Osteocyte (in vitro differentiated cells): ENCODE measurements around the gene DGKG. TPM values are rescaled to one million over a fixed set of nuclear protein-coding genes. Genes with fewer than 3 reads are reported as not detected.
A peak's percentile ranks its signal among the peaks of the same experiment; 100 is the strongest.

ENCODE experiments used
- DNase-seq: peaks from one replicate; pipeline ENCODE4 v3.0.0; 2021; ENCODE audit warnings: mixed read lengths; ENCODE audit not compliant: unreplicated experiment; ENCODE audit errors: extremely low spot score
- H3K27ac Mint-ChIP-seq: one replicate; pipeline ENCODE4 v1.8.0; 2021; ENCODE audit warnings: mild to moderate bottlenecking, mixed read lengths; ENCODE audit not compliant: unreplicated experiment
- H3K27me3 Mint-ChIP-seq: one replicate; pipeline ENCODE4 v1.8.0; 2021; ENCODE audit warnings: mixed read lengths; ENCODE audit not compliant: unreplicated experiment
- H3K36me3 Mint-ChIP-seq: one replicate; pipeline ENCODE4 v1.8.0; 2021; ENCODE audit warnings: mixed read lengths; ENCODE audit not compliant: unreplicated experiment
- H3K4me1 Mint-ChIP-seq: one replicate; pipeline ENCODE4 v1.8.0; 2021; ENCODE audit warnings: mixed read lengths; ENCODE audit not compliant: unreplicated experiment
- H3K4me3 Mint-ChIP-seq: one replicate; pipeline ENCODE4 v1.8.0; 2021; ENCODE audit warnings: mild to moderate bottlenecking, moderate library complexity, mixed read lengths; ENCODE audit not compliant: unreplicated experiment
- H3K9me3 Mint-ChIP-seq: one replicate; pipeline ENCODE4 v1.8.0; 2021; ENCODE audit warnings: mixed read lengths; ENCODE audit not compliant: unreplicated experiment
- total RNA-seq: library from RNA; stranded (reverse); gene quantifications from 2 replicates; pipeline ENCODE4 v1.2.1, GENCODE V29; 2021
- TF ChIP-seq, protein P1 (sequence below): fragments of 200-600 bp; sonication (generic); IDR thresholded peaks from 2 replicates; pipeline ENCODE4 v1.5.0; 2021; ENCODE audit warnings: antibody characterized with exemption, mild to moderate bottlenecking, moderate library complexity

Gene DGKG
- total RNA-seq, 1 donor from 2014 or later: not detected

GRCh38 chr3:186099178-186099577, 262.9 kb downstream of the DGKG start:
- peak overlapping the region; percentile 50 for H3K4me3 Mint-ChIP-seq
- peaks cover 21% of the 10 kb centered on the region for H3K36me3 Mint-ChIP-seq
- peak overlapping the region; percentile 87 for H3K27ac Mint-ChIP-seq
- H3K4me1 Mint-ChIP-seq: peaks cover 61% of the 10 kb centered on the region
- H3K27me3 Mint-ChIP-seq: no peaks in the 10 kb centered on the region
- TF ChIP-seq, protein P1, sequence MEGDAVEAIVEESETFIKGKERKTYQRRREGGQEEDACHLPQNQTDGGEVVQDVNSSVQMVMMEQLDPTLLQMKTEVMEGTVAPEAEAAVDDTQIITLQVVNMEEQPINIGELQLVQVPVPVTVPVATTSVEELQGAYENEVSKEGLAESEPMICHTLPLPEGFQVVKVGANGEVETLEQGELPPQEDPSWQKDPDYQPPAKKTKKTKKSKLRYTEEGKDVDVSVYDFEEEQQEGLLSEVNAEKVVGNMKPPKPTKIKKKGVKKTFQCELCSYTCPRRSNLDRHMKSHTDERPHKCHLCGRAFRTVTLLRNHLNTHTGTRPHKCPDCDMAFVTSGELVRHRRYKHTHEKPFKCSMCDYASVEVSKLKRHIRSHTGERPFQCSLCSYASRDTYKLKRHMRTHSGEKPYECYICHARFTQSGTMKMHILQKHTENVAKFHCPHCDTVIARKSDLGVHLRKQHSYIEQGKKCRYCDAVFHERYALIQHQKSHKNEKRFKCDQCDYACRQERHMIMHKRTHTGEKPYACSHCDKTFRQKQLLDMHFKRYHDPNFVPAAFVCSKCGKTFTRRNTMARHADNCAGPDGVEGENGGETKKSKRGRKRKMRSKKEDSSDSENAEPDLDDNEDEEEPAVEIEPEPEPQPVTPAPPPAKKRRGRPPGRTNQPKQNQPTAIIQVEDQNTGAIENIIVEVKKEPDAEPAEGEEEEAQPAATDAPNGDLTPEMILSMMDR: no peak
- peak; percentile 89 for DNase-seq
- no peaks in the 10 kb centered on the region for H3K9me3 Mint-ChIP-seq

DNA sequence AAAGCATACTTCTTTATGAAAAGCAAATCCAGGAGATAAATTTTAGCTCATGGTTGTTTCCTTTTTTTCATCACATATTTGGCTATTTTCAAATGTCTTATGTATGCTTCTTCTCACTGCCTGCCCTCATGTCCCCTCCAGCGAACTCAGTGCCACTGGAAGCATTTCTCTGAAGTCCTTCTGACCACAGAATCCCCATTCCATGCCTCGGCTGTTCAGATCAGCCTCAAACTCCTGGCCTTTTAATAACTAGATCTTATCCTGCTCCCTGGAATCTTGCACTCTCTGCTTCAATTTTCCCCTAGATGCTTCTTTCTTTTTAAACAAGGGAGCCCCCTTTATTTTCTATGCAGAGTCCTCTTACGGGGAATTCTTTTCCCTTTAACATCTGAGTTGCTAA, 263.3 kb downstream of the DGKG start:
- peaks cover 56% of the 10 kb centered on the region for H3K4me1 Mint-ChIP-seq
- TF ChIP-seq, protein P1: no peak
- H3K9me3 Mint-ChIP-seq: no peaks in the 10 kb centered on the region
- peaks cover 26% of the 10 kb centered on the region for H3K36me3 Mint-ChIP-seq
- DNase-seq: no peak
- peak overlapping the region; percentile 61 for H3K4me3 Mint-ChIP-seq
- H3K27ac Mint-ChIP-seq: peak overlapping the region; percentile 87
- no peaks in the 10 kb centered on the region for H3K27me3 Mint-ChIP-seq

DNA sequence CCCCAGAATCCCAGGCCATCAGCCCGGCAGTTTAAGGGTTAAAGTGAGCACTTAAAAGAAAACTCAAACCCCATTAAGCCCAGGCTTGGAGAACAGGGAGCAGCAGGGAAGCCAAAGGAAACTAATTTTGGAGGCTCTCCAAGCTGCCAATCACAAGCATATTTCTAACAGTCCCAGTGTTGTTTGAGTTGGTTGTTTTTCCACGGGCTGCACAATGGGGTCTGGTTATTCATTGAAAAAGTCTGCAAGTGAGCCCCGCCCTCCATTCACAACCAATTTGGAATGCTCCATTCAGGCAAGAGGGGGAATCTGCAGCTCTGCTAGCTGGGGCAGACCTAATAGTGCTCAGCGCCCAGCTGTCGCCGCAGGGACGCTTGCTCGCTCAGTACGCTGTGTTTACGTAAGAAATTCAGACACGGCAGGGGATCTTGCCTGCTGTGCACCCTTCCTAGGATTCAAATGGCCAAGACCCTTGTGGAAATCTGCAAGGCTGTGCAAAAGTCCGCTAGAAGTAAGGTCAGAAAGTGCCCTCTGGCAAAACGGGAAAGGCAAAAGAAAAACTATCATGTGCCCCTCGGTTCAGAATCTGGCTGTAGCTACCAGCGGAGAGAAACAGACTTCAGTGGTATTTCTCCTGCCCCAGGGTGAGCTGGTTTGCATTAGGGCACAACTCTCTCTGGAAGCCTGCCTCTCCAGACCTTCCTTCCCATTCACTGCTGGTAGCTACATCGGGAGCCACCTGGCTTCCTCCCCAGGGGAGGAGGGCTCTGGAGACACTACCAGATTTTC, 264.2 kb downstream of the DGKG start:
- Mint-ChIP-seq H3K27ac (peak overlapping the region; percentile 87), H3K9me3 (no peaks in the 10 kb centered on the region), H3K27me3 (no peaks in the 10 kb centered on the region), H3K4me1 (peaks cover 51% of the 10 kb centered on the region), H3K4me3 (peak overlapping the region; percentile 61), H3K36me3 (peaks cover 27% of the 10 kb centered on the region)
- TF ChIP-seq, protein P1: no peak
- DNase-seq: peak; percentile 95

DNA sequence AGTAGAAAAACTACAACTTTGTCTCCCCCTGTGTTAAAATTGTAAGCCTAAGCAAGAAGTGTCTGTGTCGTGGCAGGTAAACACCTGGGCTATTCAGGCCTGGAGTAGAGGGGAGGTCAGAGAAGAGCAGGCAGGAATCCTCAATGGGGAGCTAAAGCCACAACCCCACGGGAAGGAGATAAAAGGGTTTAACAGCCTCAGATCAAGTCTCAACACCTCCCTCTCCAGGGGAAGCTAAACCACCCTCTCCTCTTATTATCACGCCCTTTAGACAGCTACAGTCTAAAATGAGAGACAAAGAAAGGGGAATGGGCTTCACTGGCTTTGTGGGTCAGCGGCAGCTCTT, 264.7 kb downstream of the DGKG start:
- H3K36me3 Mint-ChIP-seq: peaks cover 25% of the 10 kb centered on the region
- H3K4me1 Mint-ChIP-seq: peaks cover 47% of the 10 kb centered on the region
- no peaks in the 10 kb centered on the region for H3K9me3 Mint-ChIP-seq
- TF ChIP-seq, protein P1: no peak
- no peak for DNase-seq
- H3K27ac Mint-ChIP-seq: peak overlapping the region; percentile 71
- peak overlapping the region; percentile 28 for H3K4me3 Mint-ChIP-seq
- H3K27me3 Mint-ChIP-seq: no peaks in the 10 kb centered on the region

Other genes with a start within 250 kb of the DGKG start
- gene CRYGS, start 182.1 kb upstream of the DGKG start, total RNA-seq: 3.9 and 4.9 TPM in 2 replicates
- gene TBCCD1, start 205.1 kb upstream of the DGKG start, total RNA-seq: 15.6 and 16.4 TPM in 2 replicates
- gene DNAJB11, start 208.5 kb upstream of the DGKG start, total RNA-seq: 73.0 and 75.8 TPM in 2 replicates